Measurements from ENCODE around the gene ITPRIPL1. TPM values are rescaled to one million over a fixed set of nuclear protein-coding genes. Genes with fewer than 3 reads are reported as not detected.

The ITPRIPL1 gene
- total and polyA plus RNA-seq, 4 donors = 0.19 to 3.1 (median 0.28) TPM

DNA sequence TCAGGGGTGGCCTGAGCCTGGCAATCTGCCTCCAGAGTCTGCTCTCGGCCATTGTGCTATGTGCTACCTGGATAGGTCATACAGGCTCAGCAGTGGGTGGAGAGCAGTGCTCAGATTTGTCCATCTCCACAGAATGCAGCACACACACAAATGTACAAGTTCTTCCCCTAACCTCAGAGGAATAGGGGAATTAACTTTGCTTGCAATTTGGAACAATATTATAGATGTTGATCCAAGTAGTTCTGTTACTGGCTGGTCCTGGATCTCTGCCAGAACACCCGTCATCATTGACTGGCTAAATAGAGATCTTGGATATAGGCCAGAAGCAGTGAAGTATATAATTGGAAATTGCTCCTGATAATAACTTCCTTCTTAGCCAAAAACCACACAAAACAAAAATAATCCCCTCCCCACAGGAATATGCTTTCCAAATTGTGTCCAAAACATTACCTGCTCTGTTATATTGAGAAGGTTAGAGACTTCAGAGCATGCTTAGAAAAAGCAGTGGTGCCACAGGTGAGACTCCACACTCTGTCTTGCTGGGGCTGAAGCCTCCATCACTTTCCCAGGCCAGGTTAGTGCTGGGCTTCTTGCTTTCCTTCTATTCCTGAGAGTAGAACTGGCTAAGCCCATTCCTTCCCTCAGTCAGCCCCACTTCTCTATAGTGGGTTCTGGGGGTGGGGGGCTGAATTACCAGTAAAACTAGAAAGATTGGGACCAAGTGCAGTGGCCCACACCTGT, 49.3 kb downstream of the ITPRIPL1 start:
- WGBS = 13% methylated on average over 2 of the region's 2 CpGs
- Histone ChIP-seq H3K9me3 (ENCODE audit: control insufficient read depth in 4 of 4, low read length in 3 of 4) (peaks cover 0 to 2% (median 1%) of the 10 kb centered on the region in 4 donors), H3K4me1 (ENCODE audit: control insufficient read depth in 4 of 4, insufficient read depth in 4 of 4, low read length in 3 of 4) (peaks cover 0 to 10% (median 10%) of the 10 kb centered on the region in 4 donors), H3K36me3 (ENCODE audit: control insufficient read depth in 4 of 4, insufficient read depth in 3 of 4, low read depth in 1 of 4, low read length in 3 of 4) (no peaks in the 10 kb centered on the region), H3K27ac (ENCODE audit: low read depth in 1 of 2, low read length in 2 of 2) (no peak overlapping the region), H3K27me3 (ENCODE audit: control insufficient read depth in 4 of 4, insufficient read depth in 4 of 4, low read length in 3 of 4) (no peaks in the 10 kb centered on the region), H3K4me3 (ENCODE audit: low read depth in 1 of 3, low read length in 3 of 3) (no peak overlapping the region), H3K9ac (ENCODE audit: low read depth in 1 of 2, low read length in 2 of 2) (no peak overlapping the region)
- DNase-seq (ENCODE audit: low spot score) = no peak
- no peak for TF ChIP-seq GABPA (IDR thresholded peaks at IDR 0.05 in 1 of 2, conservative IDR thresholded peaks at IDR 0.05 in 1 of 2)
- no peak for TF ChIP-seq FOXA2 (IDR thresholded peaks at IDR 0.05)
- no peak for TF ChIP-seq CTCF (IDR thresholded peaks at IDR 0.05; ENCODE audit: low read depth, low read length, missing input control)
- TF ChIP-seq, protein P1, sequence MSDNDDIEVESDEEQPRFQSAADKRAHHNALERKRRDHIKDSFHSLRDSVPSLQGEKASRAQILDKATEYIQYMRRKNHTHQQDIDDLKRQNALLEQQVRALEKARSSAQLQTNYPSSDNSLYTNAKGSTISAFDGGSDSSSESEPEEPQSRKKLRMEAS (IDR thresholded peaks at IDR 0.05) = no peak
- no peak for TF ChIP-seq YY1 (IDR thresholded peaks at IDR 0.05)
- no peak for TF ChIP-seq EGR1 (IDR thresholded peaks at IDR 0.05; ENCODE audit: low read depth in 2 of 2)
- TF ChIP-seq SP1 (IDR thresholded peaks at IDR 0.05) = no peak

Other genes with a start within 250 kb of the ITPRIPL1 start
- gene ADRA2B, start 208.7 kb upstream of the ITPRIPL1 start, total RNA-seq = 1 to 10 TPM; 1.3 to 2.3 TPM
- 1 to 10 TPM; 3.7 to 8.6 TPM for gene ADRA2B, start 208.7 kb upstream of the ITPRIPL1 start, polyA plus RNA-seq
- gene ASTL, start 186.8 kb upstream of the ITPRIPL1 start, total RNA-seq = not detected
- not detected for gene ASTL, start 186.8 kb upstream of the ITPRIPL1 start, polyA plus RNA-seq
- 1 to 10 TPM; 1.6 to 2.8 TPM for gene DUSP2, start 179.9 kb upstream of the ITPRIPL1 start, total RNA-seq
- gene DUSP2, start 179.9 kb upstream of the ITPRIPL1 start, polyA plus RNA-seq = 1 to 10 TPM in 1 of 2 donors, under 1 TPM in 1; 0.99 to 1.7 TPM
- gene STARD7, start 116.5 kb upstream of the ITPRIPL1 start, total RNA-seq = 100 to 1,000 TPM in 1 of 2 donors, 10 to 100 TPM in 1; 72.0 to 120 TPM
- 10 to 100 TPM; 42.9 to 47.4 TPM for gene STARD7, start 116.5 kb upstream of the ITPRIPL1 start, polyA plus RNA-seq
- gene TMEM127, start 59.3 kb upstream of the ITPRIPL1 start, total RNA-seq = 10 to 100 TPM; 17.7 to 19.1 TPM
- gene TMEM127, start 59.3 kb upstream of the ITPRIPL1 start, polyA plus RNA-seq = 10 to 100 TPM; 11.2 to 27.5 TPM
- gene CIAO1, start 59.1 kb upstream of the ITPRIPL1 start, total RNA-seq = 10 to 100 TPM; 50.6 to 80.4 TPM
- gene CIAO1, start 59.1 kb upstream of the ITPRIPL1 start, polyA plus RNA-seq = 10 to 100 TPM; 43.0 to 43.3 TPM
- 10 to 100 TPM; 55.9 to 75.2 TPM for gene SNRNP200, start 19.8 kb upstream of the ITPRIPL1 start, total RNA-seq
- 10 to 100 TPM; 28.1 to 39.1 TPM for gene SNRNP200, start 19.8 kb upstream of the ITPRIPL1 start, polyA plus RNA-seq
- gene NCAPH, start 10.4 kb downstream of the ITPRIPL1 start, total RNA-seq = 10 to 100 TPM in 1 of 2 donors, under 1 TPM in 1; 0.17 to 28.6 TPM
- under 1 TPM; 0.64 to 0.92 TPM for gene NCAPH, start 10.4 kb downstream of the ITPRIPL1 start, polyA plus RNA-seq
- gene NEURL3, start 180.0 kb downstream of the ITPRIPL1 start, total RNA-seq = 1 to 10 TPM; 1.8 to 3.4 TPM
- under 1 TPM; 0.61 to 0.97 TPM for gene NEURL3, start 180.0 kb downstream of the ITPRIPL1 start, polyA plus RNA-seq
- gene ARID5A, start 211.4 kb downstream of the ITPRIPL1 start, total RNA-seq = 1 to 10 TPM; 7.4 to 9.3 TPM
- gene ARID5A, start 211.4 kb downstream of the ITPRIPL1 start, polyA plus RNA-seq = 10 to 100 TPM; 12.7 to 17.8 TPM

Measured in liver (tissue), 9 donors.